Panc1 (cell line): Measurements from ENCODE around the gene KRTAP5-6.
A peak's percentile ranks its signal among the peaks of the same experiment; 100 is the strongest.

Experiments
- CTCF ChIP-seq: fragments of 450-650 bp; IDR thresholded peaks from 2 replicates; pipeline ENCODE4 v1.5.1; 2017; ENCODE audit warnings: mild to moderate bottlenecking
- POLR2AphosphoS5 ChIP-seq: IDR thresholded peaks from 2 replicates; pipeline ENCODE4 v1.6.1; 2012; ENCODE audit warnings: mild to moderate bottlenecking, low read depth, low read length, moderate library complexity

DNA sequence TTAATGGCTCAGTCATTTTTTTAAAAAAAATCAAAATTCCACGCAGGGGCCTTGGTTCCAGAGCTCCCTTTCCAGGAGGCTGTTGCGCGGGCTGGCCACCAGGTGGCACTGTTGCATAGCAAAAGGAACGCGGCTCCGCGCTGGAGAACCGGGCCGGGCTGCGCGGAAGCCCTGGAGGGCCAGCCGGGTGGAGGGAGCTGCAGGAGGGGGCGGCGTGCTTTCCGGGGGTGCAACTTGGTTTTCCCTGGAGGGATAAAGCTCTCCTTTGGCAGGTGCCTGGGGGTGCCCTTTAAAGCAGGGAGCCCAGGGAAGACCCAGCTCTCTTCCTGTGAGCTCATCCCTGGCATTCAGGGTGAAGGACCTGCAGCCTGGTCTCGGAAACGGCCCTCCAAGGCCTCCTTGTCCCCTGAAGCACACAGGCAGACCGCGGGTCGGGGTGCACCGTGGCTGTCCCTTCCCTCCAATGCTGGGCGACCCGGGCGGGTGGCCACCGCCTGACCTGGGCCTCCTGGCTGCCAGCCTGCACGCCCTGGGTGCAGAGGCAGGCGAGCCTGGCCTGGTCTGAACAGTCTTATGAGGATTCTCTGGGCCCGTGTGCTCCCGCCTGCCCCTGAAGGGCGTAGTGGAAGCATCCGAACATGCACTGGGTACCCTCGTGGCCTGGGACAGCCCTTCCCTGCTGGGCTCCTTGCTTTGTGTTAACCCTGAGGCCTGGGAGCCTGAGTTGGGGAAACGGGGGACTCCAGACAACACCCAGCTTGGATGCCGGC lies 44.0 kb upstream of the KRTAP5-6 start:
- no peak for TF ChIP-seq POLR2AphosphoS5
- TF ChIP-seq CTCF: peak; percentile 99
